GM12892 (cell line): Measurements from ENCODE around the gene ARSJ.

Experiments
- POLR2A ChIP-seq: IDR thresholded peaks from 2 replicates; pipeline ENCODE4 v1.6.1; 2011; ENCODE audit warnings: low read depth, low read length, control low read depth
- POLR2AphosphoS5 ChIP-seq: IDR thresholded peaks from 2 replicates; pipeline ENCODE4 v1.6.1; 2011; ENCODE audit warnings: low read depth, low read length, control low read depth

DNA sequence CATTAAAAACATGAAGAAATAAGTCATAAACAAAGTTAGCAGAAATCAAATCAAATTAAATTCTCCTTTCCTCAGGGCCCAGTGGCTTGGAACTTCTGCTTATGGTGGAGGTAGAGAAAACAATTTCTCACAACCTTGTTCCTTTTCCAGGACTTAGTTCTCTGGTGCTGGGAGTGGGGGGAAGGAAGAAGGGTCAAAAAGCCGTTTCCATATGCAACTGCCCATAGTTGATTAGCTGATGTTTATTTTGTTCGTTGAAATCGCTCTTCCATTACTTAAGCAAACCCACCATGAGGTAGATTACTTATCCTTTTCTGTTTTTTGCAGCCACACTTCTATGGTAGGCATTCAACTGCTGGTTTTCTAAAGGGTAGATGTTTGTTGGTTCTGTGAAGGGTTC is 94.2 kb downstream of the ARSJ start:
- TF ChIP-seq POLR2A (no peak), POLR2AphosphoS5 (no peak)
